HG02870 (cell line): ENCODE measurements around the gene SLC29A4.
"Not testable (repeated sequence)": the region's sequence is repeated elsewhere in the genome, so short reads cannot be mapped to it uniquely, and the experiment has no call there.

Source experiments
- ATAC-seq: cut with Tn5 transposase; IDR thresholded peaks from one replicate; pipeline ENCODE4 v1.9.1; 2021; ENCODE audit warnings: mild to moderate bottlenecking, moderate library complexity; ENCODE audit not compliant: unreplicated experiment

The SLC29A4 gene

GRCh38 chr7:5320802-5321396 is 38.2 kb downstream of the SLC29A4 start:
- no peak for ATAC-seq

DNA sequence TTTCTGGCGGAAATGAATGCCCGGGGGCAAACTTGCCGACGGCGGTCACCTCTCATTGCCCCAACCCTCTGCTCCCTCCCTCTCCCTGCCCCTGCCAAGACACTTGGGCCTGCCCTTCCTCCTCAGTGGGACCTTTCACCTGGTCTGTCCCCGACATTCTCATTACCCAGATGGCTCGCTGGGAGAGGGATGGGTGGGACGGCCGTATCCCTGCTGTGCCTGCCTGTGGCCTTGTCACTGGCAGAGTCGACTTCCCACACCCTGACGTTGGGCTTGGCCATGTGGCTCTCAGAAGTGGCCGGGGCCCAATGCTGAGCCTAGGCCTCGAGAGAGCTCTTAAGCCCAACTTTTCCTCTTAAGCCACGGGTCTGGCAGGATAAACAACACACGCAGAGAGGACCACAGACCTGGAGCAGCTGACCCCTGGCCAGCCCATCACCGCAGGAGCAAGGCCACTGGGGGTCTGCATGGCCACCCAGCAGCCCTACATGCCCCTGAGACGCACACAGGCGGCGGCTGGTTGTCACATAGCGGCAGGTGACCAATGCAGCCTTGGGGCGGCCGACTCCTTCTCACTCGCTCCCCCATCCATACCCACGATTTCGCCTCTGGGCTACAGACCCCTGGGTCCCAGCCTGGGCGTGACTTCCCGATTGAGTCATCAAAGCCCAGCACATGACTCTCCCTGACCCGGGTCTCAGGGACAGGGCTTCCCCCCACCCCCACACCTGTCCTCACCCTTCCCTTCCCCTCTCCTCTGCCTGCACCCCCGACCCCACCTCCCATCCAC is 40.1 kb downstream of the SLC29A4 start:
- no peak for ATAC-seq

- not testable (repeated sequence) for ATAC-seq
These were observed 41.3 kb downstream of the SLC29A4 start for GRCh38 chr7:5323800-5324781.

DNA sequence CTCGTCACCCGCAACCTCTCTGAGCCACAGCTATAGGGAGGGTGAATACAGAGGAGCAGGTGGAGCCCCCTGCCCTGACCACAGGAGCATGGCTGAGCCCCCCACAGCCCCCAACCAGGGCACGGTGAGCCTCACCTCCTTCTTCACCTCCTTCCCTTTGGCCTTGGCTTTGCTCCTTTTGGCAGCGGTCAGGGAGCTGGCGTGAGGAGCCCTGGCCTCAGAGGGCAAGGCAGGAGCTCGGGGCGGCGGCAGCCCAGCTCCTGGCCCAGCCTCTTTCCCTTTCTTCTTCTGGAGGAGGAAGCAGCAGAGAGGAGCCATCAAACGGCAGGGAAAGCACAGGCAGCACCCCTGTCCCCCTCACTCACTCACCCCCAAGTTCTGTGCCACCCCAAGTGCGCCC is 42.2 kb downstream of the SLC29A4 start:
- no peak for ATAC-seq

GRCh38 chr7:5330288-5330687 is 47.5 kb downstream of the SLC29A4 start:
- ATAC-seq: no peak

GRCh38 chr7:5332579-5332978 is 49.8 kb downstream of the SLC29A4 start:
- ATAC-seq: no peak

GRCh38 chr7:5333121-5334045 is 50.6 kb downstream of the SLC29A4 start:
- no peak for ATAC-seq

- no peak for ATAC-seq
These were observed 51.9 kb downstream of the SLC29A4 start for GRCh38 chr7:5334671-5335070.

GRCh38 chr7:5337047-5337446 is 54.3 kb downstream of the SLC29A4 start:
- no peak for ATAC-seq

DNA sequence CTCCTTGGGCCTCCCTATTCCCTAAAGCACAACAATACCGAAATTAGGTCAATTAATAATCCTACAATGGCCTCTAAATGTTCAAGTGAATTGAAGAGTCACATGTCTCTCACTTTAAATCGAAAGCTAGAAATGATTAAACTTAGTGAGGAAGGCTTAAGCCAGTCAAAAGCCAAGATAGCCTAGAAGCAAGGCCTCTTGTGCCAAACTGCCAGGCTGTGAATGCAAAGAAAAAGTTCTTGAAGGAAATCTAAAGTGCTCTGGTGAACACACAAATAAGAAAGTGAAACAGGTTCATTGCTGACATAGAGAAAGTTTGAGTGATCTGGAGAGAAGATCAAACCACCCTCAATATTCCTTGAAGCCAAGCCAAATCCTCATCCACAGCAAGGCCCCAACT is 57.2 kb downstream of the SLC29A4 start:
- ATAC-seq: no peak

DNA sequence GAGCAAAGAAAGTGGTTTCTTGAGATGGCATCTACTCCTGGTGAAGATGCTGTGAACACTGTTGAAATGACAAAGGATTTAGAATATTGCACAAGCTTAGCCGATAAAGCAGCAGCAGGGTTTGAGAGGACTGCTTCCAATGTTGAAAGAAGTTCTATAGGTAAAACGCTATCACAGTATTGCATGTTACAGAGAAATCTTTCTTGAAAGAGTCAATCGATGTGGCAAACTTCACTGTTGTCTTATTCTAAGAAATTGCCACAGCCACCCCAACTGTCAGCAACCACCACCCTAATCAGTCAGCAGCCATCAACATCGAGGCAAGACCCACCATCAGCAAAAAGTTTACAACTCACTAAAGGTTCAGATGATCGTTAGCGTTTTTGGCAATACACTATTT is 59.9 kb downstream of the SLC29A4 start:
- ATAC-seq: no peak

DNA sequence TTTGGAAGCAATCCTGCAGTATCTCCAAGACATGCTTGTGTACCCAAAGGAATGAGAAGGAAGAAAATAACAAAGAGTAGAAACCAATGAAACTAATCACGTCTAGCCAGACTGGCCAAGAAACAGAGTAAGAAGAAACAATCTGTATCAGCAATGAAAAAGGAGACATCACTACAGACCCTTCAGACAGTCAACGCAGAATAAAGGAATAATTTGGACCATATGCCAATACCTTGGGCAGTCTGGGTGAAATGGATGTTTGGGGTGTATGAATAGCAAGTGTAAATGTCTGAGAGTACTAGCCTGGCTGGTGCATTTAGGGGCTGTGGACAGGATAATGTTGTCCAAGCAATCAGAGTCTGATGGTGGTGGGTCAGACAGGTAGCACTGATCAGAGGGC is 61.1 kb downstream of the SLC29A4 start:
- no peak for ATAC-seq

GRCh38 chr7:5344342-5344741 is 61.6 kb downstream of the SLC29A4 start:
- no peak for ATAC-seq

- ATAC-seq: no peak
These were observed 62.4 kb downstream of the SLC29A4 start for GRCh38 chr7:5345171-5345570.

- ATAC-seq: no peak
These were observed 62.9 kb downstream of the SLC29A4 start for GRCh38 chr7:5345671-5346070.

DNA sequence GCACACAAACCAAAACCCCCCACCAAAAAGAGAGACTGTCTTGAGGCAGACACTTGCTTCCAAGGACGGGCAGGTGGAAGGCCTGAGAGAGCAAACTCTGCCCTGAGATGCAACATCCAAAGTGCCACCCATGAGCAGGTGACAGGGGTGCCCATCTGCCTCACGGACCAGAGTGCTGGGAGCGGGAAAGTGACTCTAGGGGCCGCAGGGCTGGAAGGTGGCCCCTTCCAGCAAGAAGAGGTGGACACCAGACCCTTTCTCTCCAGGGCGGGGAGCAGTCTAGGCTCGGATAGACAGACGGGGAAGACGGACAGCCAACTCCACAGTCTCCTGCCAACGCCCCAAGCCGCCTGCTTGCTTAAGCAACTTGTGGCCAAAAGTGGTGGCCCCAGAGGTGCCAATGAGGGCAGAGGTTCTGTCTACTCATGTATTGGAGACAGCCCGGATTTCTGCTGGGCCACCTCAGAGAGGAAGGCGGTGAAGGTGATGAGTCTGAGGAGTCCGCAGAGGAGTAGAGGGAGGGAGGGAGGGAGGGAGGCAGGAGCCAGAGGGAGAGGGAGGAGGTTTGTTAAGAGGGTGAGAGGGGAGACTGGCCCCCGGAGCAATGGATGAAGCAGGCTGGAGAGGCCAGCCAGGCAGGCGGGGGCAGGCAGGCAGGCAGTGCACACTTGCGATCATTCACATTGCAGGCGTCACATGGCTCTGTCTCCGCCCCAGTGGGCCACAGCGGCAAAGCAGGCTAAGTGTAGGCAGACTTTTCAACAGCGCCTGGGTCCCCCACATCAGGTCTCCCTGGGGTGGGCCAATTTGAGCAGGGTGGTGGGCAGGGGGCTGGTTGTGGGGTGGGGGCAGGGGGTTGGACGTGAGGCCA is 65.6 kb downstream of the SLC29A4 start:
- ATAC-seq: no peak

- ATAC-seq: no peak
These were observed 66.2 kb downstream of the SLC29A4 start for GRCh38 chr7:5349005-5349380.

DNA sequence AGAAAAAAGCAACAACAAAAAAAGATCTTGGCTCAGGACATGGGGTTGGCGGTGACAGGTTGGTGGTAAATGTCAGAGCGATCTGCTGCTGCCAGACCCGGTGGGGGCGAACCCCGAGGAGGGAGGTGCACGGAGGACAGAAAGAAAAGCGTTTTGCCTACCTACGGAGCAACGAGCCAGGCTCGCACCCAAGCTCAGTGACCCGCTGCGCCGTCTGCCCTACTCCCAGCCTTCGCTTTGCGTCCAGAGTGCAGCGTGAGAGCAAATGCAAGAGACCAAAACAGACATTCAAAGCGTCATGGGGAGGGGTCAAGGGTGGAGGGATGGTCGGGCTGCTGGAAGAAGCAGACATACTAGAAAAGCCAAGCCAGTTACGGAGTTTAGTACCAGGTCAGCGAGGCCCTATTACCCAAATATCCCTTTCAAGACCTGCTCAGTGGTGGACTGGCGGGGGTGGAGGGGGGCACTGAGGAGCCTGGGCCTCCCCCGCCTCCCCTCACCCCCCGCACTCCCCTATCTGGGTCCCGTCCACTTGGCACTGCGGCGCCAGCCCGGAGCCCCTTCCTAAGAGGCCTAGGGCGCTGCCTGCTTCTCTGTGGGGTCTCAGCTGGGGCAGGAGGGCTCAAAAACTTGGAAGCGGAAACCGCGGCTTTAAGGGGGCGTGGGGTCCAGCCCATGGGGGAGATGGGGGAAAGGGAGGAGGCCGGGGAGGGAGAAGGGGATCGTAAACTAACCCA is 66.9 kb downstream of the SLC29A4 start:
- ATAC-seq: no peak

GRCh38 chr7:5350174-5350463 is 67.4 kb downstream of the SLC29A4 start:
- no peak for ATAC-seq
